ENCODE measurements around the gene INPP5A. TPM values are rescaled to one million over a fixed set of nuclear protein-coding genes. Genes with fewer than 3 reads are reported as not detected.
A peak's percentile ranks its signal among the peaks of the same experiment; 100 is the strongest.
"Not testable (repeated sequence)": the region's sequence is repeated elsewhere in the genome, so short reads cannot be mapped to it uniquely, and the experiment has no call there.

INPP5A gene
- total RNA-seq, 2 donors from 2014 or later, result 14.8 to 18.6 TPM

DNA sequence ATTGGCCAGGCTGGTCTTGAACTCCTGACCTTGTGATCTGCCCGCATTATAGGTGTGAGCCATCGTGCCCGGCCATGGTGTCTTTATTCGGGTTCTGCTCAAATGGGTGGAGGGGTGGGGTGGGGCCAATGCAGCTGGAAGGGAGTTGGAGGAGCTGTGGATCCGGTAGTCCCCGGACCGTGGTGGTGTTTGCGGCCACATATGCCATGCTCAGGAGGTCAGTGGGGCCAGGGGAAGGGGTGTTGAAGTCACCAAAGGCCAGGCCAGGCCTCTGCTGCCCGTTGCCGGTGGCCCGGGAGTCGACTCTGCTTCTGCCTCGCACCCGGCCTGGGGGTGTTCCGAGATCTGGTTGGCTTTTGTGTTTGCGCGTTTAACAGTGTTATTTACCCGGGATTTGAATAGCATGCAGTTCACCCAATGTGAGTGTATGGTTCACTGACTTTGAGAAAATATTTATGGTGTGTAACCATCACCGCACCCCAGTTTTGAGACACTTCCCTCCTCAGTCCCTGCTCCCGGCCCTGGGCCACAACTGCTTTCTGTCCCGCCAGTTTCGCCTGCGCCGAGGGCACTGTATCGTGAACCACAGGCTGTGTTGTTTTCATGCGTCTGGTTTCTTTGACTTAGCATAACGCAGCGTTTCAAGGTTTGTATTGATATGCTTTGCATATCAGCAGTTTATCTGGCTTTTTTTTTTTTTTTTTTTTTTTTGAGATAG, 10.7 kb downstream of the INPP5A start:
- Mint-ChIP-seq H3K4me1 (ENCODE audit: low read depth in 2 of 2) (peaks cover 35 to 38% of the 10 kb centered on the region in 2 donors), H3K27me3 (no peaks in the 10 kb centered on the region), H3K36me3 (no peaks in the 10 kb centered on the region), H3K4me3 (no peak overlapping the region), H3K27ac (no peak overlapping the region), H3K9me3 (no peaks in the 10 kb centered on the region)
- no peak for ATAC-seq
- no peak for DNase-seq (ENCODE audit: low spot score)

DNA sequence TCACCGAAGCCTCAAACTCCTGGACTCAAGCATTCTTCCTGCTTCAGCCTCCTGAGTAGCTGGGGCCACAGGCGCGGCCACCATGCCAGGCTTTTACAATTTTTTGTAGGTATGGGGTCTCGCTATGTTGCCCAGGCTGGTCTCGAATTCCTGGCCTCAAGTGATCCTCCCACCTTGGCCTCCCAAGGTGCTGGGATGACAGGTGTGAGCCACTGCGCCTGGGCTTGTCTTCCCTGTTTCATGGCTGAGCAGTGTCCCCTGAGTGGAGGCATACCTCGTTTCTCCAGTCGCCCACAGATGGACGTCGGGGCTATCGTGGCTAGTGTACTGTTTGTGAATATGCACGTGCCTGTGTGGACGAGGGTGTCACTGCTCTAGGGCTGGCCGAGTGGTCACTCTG, 11.3 kb downstream of the INPP5A start:
- no peaks in the 10 kb centered on the region for H3K27me3 Mint-ChIP-seq
- no peak overlapping the region for H3K27ac Mint-ChIP-seq
- DNase-seq (ENCODE audit: low spot score) (no peak), ATAC-seq (no peak)
- H3K4me3 Mint-ChIP-seq, result no peak overlapping the region
- H3K9me3 Mint-ChIP-seq, result no peaks in the 10 kb centered on the region
- peaks cover 35 to 38% of the 10 kb centered on the region in 2 donors for H3K4me1 Mint-ChIP-seq (ENCODE audit: low read depth in 2 of 2)
- no peaks in the 10 kb centered on the region for H3K36me3 Mint-ChIP-seq

DNA sequence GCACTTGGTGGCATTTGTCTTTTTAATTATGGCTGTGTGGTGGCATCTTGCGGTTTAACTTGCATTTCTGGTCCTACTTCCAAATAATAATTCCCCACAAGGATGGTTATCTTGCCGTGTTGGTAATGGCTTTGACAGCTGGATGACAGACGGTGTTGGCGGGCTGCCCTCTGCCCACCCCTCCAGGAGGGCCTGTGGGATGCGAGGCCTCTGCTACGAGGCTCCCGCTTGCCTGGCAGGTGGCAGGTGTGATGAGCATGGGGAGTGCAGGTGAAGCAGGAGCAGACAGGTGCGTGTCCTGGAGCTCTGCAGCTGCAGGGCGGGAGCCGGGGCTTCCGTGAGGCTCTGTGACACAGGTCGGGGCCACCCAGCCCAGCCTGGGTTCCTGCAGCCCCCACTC, 11.8 kb downstream of the INPP5A start:
- no peak overlapping the region for H3K27ac Mint-ChIP-seq
- H3K4me1 Mint-ChIP-seq (ENCODE audit: low read depth in 2 of 2), result peaks cover 34 to 38% of the 10 kb centered on the region in 2 donors
- no peak for DNase-seq (ENCODE audit: low spot score)
- no peaks in the 10 kb centered on the region for H3K36me3 Mint-ChIP-seq
- no peaks in the 10 kb centered on the region for H3K9me3 Mint-ChIP-seq
- ATAC-seq, result no peak
- H3K4me3 Mint-ChIP-seq, result no peak overlapping the region
- no peaks in the 10 kb centered on the region for H3K27me3 Mint-ChIP-seq

DNA sequence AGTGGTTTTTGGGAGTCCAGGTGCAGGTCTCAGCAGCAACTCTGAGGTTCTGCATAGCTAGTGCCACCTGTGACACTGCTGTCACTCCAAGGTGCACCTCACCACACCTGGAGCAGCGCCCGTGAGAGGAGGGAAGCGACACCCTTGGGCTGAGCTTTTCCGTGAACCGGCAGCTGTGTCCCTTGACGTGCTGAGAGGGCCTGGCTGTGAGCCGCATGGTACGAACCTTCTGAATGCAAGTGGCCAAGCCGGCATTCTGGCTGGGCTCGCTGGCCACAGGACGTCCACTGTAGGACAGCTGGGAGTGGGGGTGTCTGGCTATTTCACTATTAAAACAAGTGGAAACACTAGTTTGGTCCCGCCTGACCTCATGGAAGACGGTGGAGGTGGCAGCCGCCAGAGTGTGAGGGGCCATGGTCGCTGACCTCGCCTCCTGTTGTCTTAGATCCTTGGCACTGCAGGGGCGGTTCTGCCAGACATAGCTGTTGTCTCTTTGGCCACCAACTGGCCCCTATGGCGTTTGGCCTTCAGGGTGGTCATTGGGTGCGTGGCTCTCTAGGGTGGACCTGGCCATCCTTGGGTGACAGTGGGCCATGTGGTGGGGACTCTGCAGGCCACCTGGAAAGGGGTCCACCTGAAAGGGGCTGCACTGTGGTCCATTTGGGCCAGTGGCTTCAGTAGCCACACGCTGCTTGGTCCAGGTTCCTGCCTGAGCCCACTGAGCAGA, 12.9 kb downstream of the INPP5A start:
- peak overlapping the region; percentile 71 for H3K4me3 Mint-ChIP-seq
- no peaks in the 10 kb centered on the region for H3K9me3 Mint-ChIP-seq
- ATAC-seq (no peak), DNase-seq (ENCODE audit: low spot score) (no peak)
- no peaks in the 10 kb centered on the region for H3K36me3 Mint-ChIP-seq
- H3K4me1 Mint-ChIP-seq (ENCODE audit: low read depth in 2 of 2), result peaks cover 27 to 31% of the 10 kb centered on the region in 2 donors
- H3K27ac Mint-ChIP-seq, result peak overlapping the region; percentile 78 to 88
- H3K27me3 Mint-ChIP-seq, result no peaks in the 10 kb centered on the region

DNA sequence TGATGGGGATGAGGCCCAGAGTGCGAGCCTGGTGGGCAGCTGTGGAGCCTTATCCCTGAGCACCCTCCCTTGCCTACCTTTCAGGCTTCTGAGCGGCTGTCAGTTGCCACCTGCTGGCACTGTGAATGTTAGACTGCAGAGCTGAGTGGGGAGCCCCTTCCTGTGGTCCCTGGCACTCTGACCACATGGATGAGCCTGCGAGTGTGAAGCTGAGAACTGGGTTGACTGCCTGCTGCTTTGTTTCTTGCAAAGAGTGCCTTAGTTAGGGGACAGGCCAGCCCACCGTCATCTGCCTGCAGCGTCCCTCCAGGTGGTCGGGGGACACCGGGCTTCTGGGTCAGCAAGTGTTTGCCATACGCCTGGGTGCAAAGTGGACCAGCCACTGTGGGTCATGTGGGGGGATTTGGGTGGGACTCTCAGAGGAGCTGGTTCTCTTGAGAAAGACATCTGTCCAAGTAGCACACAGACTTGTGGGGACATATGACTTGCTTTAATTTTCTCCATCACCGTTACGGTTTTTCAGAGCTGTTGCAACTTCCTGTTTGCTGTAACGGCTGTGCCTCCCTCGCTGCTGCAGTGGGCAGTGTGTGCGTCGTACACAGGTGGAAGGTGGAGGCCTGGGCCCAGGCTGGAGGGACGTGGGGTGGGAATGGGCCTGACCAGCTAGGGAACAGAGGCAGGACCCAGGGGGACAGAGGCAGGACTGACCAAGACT, 13.7 kb downstream of the INPP5A start:
- peak; percentile 75 for DNase-seq (ENCODE audit: low spot score)
- Mint-ChIP-seq H3K9me3 (no peaks in the 10 kb centered on the region), H3K4me3 (peak overlapping the region; percentile 71), H3K36me3 (no peaks in the 10 kb centered on the region), H3K27me3 (no peaks in the 10 kb centered on the region), H3K27ac (peak overlapping the region; percentile 78 to 88), H3K4me1 (ENCODE audit: low read depth in 2 of 2) (peaks cover 27 to 29% of the 10 kb centered on the region in 2 donors)
- ATAC-seq, result peak; percentile 84 to 90

DNA sequence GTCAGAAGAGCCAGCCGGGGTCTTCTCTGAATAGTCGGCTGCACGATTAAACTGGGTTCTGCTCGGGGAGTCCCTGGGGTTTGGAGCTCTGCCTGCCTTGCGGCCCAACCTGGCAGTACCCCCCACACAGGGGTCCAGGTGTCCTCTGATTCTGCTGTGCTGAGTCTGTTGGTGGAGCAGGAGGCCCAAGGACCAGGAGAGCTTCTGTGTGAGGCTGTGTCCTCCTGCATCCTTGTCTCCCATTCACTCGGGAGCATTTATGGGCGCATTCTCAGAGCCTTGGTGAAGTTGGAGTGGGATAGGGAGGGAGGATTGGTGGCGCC, 14.2 kb downstream of the INPP5A start:
- peaks cover 30 to 34% of the 10 kb centered on the region in 2 donors for H3K4me1 Mint-ChIP-seq (ENCODE audit: low read depth in 2 of 2)
- H3K36me3 Mint-ChIP-seq, result no peaks in the 10 kb centered on the region
- peak overlapping the region; percentile 78 to 88 for H3K27ac Mint-ChIP-seq
- H3K9me3 Mint-ChIP-seq, result no peaks in the 10 kb centered on the region
- peak overlapping the region; percentile 71 for H3K4me3 Mint-ChIP-seq
- H3K27me3 Mint-ChIP-seq, result no peaks in the 10 kb centered on the region
- ATAC-seq (peak in 1 of 2 donors; percentile 18), DNase-seq (ENCODE audit: low spot score) (no peak)

DNA sequence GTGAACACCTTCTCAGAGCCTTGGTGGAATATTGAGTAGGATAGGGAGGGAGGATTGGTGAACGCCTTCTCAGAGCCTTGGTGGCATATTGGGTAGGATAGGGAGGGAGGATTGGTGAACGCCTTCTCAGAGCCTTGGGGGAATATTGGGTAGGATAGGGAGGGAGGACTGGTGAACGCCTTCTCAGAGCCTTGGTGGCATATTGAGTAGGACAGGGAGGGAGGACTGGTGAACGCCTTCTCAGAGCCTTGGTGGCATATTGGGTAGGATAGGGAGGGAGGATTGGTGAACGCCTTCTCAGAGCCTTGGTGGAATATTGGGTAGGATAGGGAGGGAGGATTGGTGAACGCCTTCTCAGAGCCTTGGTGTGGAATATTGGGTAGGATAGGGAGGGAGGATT, 15.0 kb downstream of the INPP5A start:
- H3K36me3 Mint-ChIP-seq, H3K27ac Mint-ChIP-seq: not testable (repeated sequence)
- H3K4me1 Mint-ChIP-seq (ENCODE audit: low read depth in 2 of 2), result peaks cover 32 to 36% of the 10 kb centered on the region in 2 donors

DNA sequence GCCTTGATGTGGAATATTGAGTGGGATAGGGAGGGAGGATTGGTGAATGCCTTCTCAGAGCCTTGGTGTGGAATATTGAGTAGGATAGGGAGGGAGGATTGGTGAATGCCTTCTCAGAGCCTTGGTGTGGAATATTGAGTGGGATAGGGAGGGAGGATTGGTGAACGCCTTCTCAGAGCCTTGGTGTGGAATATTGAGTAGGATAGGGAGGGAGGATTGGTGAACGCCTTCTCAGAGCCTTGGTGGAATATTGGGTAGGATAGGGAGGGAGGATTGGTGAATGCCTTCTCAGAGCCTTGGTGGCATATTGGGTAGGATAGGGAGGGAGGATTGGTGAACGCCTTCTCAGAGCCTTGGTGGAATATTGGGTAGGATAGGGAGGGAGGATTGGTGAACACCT, 16.0 kb downstream of the INPP5A start:
- H3K36me3 Mint-ChIP-seq; DNase-seq (ENCODE audit: low spot score); H3K4me3 Mint-ChIP-seq; H3K27ac Mint-ChIP-seq; H3K9me3 Mint-ChIP-seq; H3K27me3 Mint-ChIP-seq; ATAC-seq: not testable (repeated sequence)
- H3K4me1 Mint-ChIP-seq (ENCODE audit: low read depth in 2 of 2), result peaks cover 32 to 36% of the 10 kb centered on the region in 2 donors

More for the DNA sequence above, 15.0 kb downstream of the INPP5A start:
- ATAC-seq; H3K9me3 Mint-ChIP-seq; H3K4me3 Mint-ChIP-seq; H3K27me3 Mint-ChIP-seq; DNase-seq (ENCODE audit: low spot score): not testable (repeated sequence)

DNA sequence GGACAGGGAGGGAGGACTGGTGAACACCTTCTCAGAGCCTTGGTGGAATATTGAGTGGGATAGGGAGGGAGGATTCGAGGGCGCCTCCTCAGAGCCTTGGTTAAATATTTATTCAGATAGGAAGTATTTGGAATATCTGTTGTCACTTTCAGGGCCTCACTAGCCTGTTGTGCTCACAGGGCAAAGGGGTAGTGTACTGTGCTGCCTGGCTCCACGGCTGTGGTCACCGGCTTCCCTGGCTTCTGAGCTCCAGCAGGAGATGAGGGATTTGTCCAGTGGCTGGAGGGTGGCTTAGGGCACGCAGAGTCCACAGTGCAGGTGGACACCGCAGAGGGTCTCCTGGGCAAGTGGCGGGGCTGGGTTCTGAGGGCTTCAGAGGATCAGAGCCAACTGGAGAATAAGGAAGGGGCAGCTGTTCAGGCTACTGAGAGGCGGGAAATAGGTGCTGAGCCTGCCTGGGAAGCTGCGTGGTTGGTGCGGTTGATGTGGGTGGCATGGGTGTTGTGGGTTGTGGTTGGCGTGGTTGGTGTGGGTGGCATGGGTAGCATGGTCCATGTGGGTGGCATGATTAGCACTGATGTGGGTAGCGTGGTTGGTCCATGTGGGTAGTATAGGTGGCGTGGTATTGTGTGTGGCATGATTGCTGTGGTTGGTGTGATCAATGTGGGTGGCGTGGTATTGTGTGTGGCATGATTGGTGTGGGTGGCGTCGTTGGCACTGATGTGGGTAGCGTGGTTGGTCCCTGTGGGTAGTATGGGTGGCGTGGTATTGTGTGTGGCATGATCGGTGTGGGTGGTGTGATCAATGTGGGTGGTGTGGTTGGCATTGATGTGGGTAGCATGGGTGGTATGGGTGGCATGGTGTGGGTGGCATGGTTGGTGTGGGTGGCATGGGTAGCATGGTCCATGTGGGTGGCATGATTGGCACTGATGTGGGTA, 16.7 kb downstream of the INPP5A start:
- peaks cover 0 to 3% of the 10 kb centered on the region in 2 donors for H3K27me3 Mint-ChIP-seq
- no peaks in the 10 kb centered on the region for H3K9me3 Mint-ChIP-seq
- no peak overlapping the region for H3K4me3 Mint-ChIP-seq
- ATAC-seq (no peak), DNase-seq (ENCODE audit: low spot score) (no peak)
- peaks cover 28 to 33% of the 10 kb centered on the region in 2 donors for H3K4me1 Mint-ChIP-seq (ENCODE audit: low read depth in 2 of 2)
- no peaks in the 10 kb centered on the region for H3K36me3 Mint-ChIP-seq
- no peak overlapping the region for H3K27ac Mint-ChIP-seq

DNA sequence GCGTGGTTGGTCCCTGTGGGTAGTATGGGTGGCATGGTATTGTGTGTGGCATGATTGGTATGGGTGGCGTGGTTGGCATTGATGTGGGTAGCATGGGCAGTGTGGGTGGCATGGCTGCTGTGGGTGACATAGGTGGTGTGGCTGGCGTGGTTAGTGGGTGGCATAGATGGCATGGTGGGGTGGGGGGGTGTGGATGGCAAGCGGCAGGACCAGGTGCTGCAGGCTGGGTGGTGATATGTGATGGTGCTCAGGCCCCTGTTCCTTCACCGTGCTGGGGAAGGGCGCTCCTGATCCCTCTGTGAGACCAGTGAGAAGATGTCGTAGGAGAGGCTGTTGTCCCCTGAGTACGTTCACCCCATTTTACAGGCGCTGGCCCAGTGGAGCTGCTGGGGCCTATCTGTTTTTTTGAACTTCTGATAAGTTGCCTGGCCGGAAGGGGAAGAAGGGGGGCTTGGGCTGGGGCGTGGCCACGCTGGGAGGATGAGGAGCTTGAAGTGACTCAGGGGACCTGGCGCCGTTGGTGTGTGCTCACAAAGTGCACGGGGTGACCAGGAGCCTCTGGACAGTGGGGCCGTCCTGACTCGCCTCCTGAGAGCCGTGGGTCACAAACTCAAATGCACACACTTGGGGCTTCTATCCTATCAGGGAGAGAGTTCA, 17.5 kb downstream of the INPP5A start:
- Mint-ChIP-seq H3K4me3 (no peak overlapping the region), H3K36me3 (no peaks in the 10 kb centered on the region)

DNA sequence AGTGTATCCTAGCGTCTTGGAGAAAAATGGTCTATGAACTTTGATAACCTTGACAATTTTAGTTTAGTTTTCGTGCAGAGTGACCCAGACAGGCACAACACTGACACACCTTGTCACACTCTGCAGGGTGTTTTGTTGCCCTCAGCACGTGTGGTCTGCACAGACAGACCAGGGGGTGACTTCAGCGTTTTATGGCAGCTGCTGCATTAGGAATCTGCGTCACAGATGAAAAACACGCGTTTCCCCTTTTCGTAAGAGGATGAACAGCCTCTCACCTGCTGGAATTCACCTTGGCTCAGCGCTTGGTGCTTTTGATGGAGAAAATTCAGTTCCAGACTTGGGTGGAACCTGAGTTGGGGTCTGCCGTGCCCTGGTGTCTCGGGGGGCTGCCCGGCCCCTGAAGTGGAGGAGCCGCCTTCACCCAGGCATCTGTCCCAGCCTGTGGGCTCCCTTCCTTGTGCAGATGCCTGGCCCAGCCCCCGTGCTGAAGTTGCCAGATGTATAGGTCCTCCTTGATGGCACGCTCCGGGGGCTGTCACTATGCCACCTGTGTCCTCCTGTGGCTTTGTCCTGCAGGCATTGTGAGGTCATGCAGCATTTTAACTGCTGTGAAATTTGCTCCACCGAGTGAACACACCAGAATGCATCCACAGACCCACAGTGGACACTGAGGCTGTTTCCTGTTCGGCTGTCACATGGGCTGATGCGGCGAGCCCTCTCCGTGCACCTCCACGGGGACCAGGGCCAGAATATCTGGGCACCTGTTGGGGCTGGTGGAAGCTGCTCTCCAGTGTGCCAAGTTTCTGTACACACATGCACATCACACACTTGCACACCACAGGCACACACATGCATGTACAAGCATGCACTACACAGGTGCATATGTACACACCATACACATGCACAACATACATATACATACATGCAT, 18.3 kb downstream of the INPP5A start:
- Mint-ChIP-seq H3K27me3 (peaks cover 0 to 9% of the 10 kb centered on the region in 2 donors), H3K36me3 (no peaks in the 10 kb centered on the region), H3K4me1 (ENCODE audit: low read depth in 2 of 2) (peaks cover 31% of the 10 kb centered on the region in 2 donors), H3K4me3 (peak overlapping the region; percentile 0), H3K27ac (no peak overlapping the region), H3K9me3 (no peaks in the 10 kb centered on the region)
- peak; percentile 47 for DNase-seq (ENCODE audit: low spot score)
- ATAC-seq, result no peak

More for the DNA sequence above, 17.5 kb downstream of the INPP5A start:
- Mint-ChIP-seq H3K27me3 (peaks cover 0 to 9% of the 10 kb centered on the region in 2 donors), H3K9me3 (no peaks in the 10 kb centered on the region), H3K4me1 (ENCODE audit: low read depth in 2 of 2) (peaks cover 35 to 37% of the 10 kb centered on the region in 2 donors), H3K27ac (no peak overlapping the region)
- DNase-seq (ENCODE audit: low spot score) (peak; percentile 61), ATAC-seq (peak in 1 of 2 donors; percentile 69)

DNA sequence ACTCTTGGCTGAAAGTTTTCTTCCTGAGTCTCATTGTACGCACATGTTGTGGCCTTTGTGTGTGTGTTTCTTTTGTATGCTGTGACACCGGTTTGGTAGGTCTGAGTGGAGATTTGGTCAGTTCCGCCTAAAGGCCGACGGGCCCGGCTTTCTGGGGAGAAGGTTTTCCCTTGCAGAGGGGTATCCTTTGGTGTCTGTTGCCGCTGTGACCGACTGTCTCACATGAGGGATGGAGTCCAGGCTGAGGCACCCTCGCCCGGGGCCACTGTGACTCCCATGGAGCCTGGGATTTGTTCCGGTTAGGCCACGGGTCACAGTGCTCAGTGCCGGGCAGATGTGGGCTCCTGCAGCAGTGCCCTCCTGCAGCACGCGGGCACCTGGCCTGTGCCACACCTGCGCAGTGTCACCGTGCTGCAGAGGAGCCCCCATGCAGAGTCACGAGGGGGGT, 19.4 kb downstream of the INPP5A start:
- H3K4me1 Mint-ChIP-seq (ENCODE audit: low read depth in 2 of 2), result peaks cover 21 to 25% of the 10 kb centered on the region in 2 donors
- no peak overlapping the region for H3K27ac Mint-ChIP-seq
- DNase-seq (ENCODE audit: low spot score) (no peak), ATAC-seq (no peak)
- H3K4me3 Mint-ChIP-seq, result peak overlapping the region; percentile 0
- H3K36me3 Mint-ChIP-seq, result no peaks in the 10 kb centered on the region
- peaks cover 0 to 9% of the 10 kb centered on the region in 2 donors for H3K27me3 Mint-ChIP-seq
- H3K9me3 Mint-ChIP-seq, result no peaks in the 10 kb centered on the region
